ENCODE results near the gene MPIG6B.
"Not testable (repeated sequence)": the region's sequence is repeated elsewhere in the genome, so short reads cannot be mapped to it uniquely, and the experiment has no call there.

Gene MPIG6B

GRCh38 chr6:31702819-31703716 is 20.1 kb upstream of the MPIG6B start, which contains the start of gene ABHD16A:
Gene ABHD16A (minus strand): TSS chr6:31703324. CDS start chr6:31703281, 43 bp downstream.
- FAIRE-seq = peak; percentile 100
- peak; percentile 98 for DNase-seq (ENCODE audit: insufficient read length)
- peak; percentile 72 for TF ChIP-seq POLR2A (IDR thresholded peaks at IDR 0.05; ENCODE audit: low read depth, low read length)
- peak; percentile 39; the same call in 1 of the 2 replicates for TF ChIP-seq TAF1 (IDR thresholded peaks at IDR 0.05; ENCODE audit: borderline replicate concordance, low read depth, low read length)
- peak; percentile 60 for TF ChIP-seq POLR2AphosphoS5 (IDR thresholded peaks at IDR 0.05; ENCODE audit: low read depth, low read length)

- TF ChIP-seq TAF1 (IDR thresholded peaks at IDR 0.05; ENCODE audit: borderline replicate concordance, low read depth, low read length) (no peak), POLR2AphosphoS5 (IDR thresholded peaks at IDR 0.05; ENCODE audit: low read depth, low read length) (no peak), POLR2A (IDR thresholded peaks at IDR 0.05; ENCODE audit: low read depth, low read length) (no peak)
Observed at GRCh38 chr6:31705931-31706330, 17.2 kb upstream of the MPIG6B start.

GRCh38 chr6:31706599-31706998 is 16.6 kb upstream of the MPIG6B start, which contains the start of gene LY6G6F:
Gene LY6G6F (plus strand): TSS chr6:31706866. CDS start chr6:31706907, 41 bp downstream.
- TF ChIP-seq POLR2A (IDR thresholded peaks at IDR 0.05; ENCODE audit: low read depth, low read length) (no peak), POLR2AphosphoS5 (IDR thresholded peaks at IDR 0.05; ENCODE audit: low read depth, low read length) (no peak), TAF1 (IDR thresholded peaks at IDR 0.05; ENCODE audit: borderline replicate concordance, low read depth, low read length) (no peak)
- DNase-seq (ENCODE audit: insufficient read length) = no peak
- FAIRE-seq = no peak

More at GRCh38 chr6:31705931-31706330, 17.2 kb upstream of the MPIG6B start:
- DNase-seq (ENCODE audit: insufficient read length) (no peak), FAIRE-seq (no peak)

- no peak for TF ChIP-seq POLR2AphosphoS5 (IDR thresholded peaks at IDR 0.05; ENCODE audit: low read depth, low read length)
- TF ChIP-seq POLR2A (IDR thresholded peaks at IDR 0.05; ENCODE audit: low read depth, low read length) = no peak
- no peak for TF ChIP-seq TAF1 (IDR thresholded peaks at IDR 0.05; ENCODE audit: borderline replicate concordance, low read depth, low read length)
- FAIRE-seq (no peak), DNase-seq (ENCODE audit: insufficient read length) (no peak)
Observed at GRCh38 chr6:31707701-31708100, 15.5 kb upstream of the MPIG6B start.

GRCh38 chr6:31708224-31708623 is 14.9 kb upstream of the MPIG6B start:
- no peak for TF ChIP-seq TAF1 (IDR thresholded peaks at IDR 0.05; ENCODE audit: borderline replicate concordance, low read depth, low read length)
- no peak for TF ChIP-seq POLR2AphosphoS5 (IDR thresholded peaks at IDR 0.05; ENCODE audit: low read depth, low read length)
- TF ChIP-seq POLR2A (IDR thresholded peaks at IDR 0.05; ENCODE audit: low read depth, low read length) = no peak
- FAIRE-seq (no peak), DNase-seq (ENCODE audit: insufficient read length) (no peak)

GRCh38 chr6:31709157-31709556 is 14.0 kb upstream of the MPIG6B start:
- FAIRE-seq; DNase-seq (ENCODE audit: insufficient read length): not testable (repeated sequence)

- no peak for FAIRE-seq
- TF ChIP-seq POLR2AphosphoS5 (IDR thresholded peaks at IDR 0.05; ENCODE audit: low read depth, low read length) (no peak), TAF1 (IDR thresholded peaks at IDR 0.05; ENCODE audit: borderline replicate concordance, low read depth, low read length) (no peak), POLR2A (IDR thresholded peaks at IDR 0.05; ENCODE audit: low read depth, low read length) (no peak)
- no peak for DNase-seq (ENCODE audit: insufficient read length)
Observed at GRCh38 chr6:31710523-31711219, 12.5 kb upstream of the MPIG6B start.

GRCh38 chr6:31711233-31711632 is 11.9 kb upstream of the MPIG6B start:
- DNase-seq (ENCODE audit: insufficient read length) (no peak), FAIRE-seq (no peak)
- TF ChIP-seq POLR2AphosphoS5 (IDR thresholded peaks at IDR 0.05; ENCODE audit: low read depth, low read length) = no peak

GRCh38 chr6:31712296-31712695 is 10.9 kb upstream of the MPIG6B start:
- DNase-seq (ENCODE audit: insufficient read length) = no peak
- TF ChIP-seq TAF1 (IDR thresholded peaks at IDR 0.05; ENCODE audit: borderline replicate concordance, low read depth, low read length) = no peak
- no peak for TF ChIP-seq POLR2A (IDR thresholded peaks at IDR 0.05; ENCODE audit: low read depth, low read length)
- no peak for TF ChIP-seq POLR2AphosphoS5 (IDR thresholded peaks at IDR 0.05; ENCODE audit: low read depth, low read length)
- FAIRE-seq = no peak

- no peak for TF ChIP-seq POLR2AphosphoS5 (IDR thresholded peaks at IDR 0.05; ENCODE audit: low read depth, low read length)
- TF ChIP-seq TAF1 (IDR thresholded peaks at IDR 0.05; ENCODE audit: borderline replicate concordance, low read depth, low read length) = no peak
- no peak for TF ChIP-seq POLR2A (IDR thresholded peaks at IDR 0.05; ENCODE audit: low read depth, low read length)
- FAIRE-seq (no peak), DNase-seq (ENCODE audit: insufficient read length) (no peak)
Observed at GRCh38 chr6:31713465-31713864, 9.7 kb upstream of the MPIG6B start.

- TF ChIP-seq POLR2AphosphoS5 (IDR thresholded peaks at IDR 0.05; ENCODE audit: low read depth, low read length) (no peak), TAF1 (IDR thresholded peaks at IDR 0.05; ENCODE audit: borderline replicate concordance, low read depth, low read length) (no peak), POLR2A (IDR thresholded peaks at IDR 0.05; ENCODE audit: low read depth, low read length) (no peak)
- DNase-seq (ENCODE audit: insufficient read length) (no peak), FAIRE-seq (no peak)
Observed at GRCh38 chr6:31713991-31714684, 9.0 kb upstream of the MPIG6B start.

Measured in GM12892 (cell line).